GM19025 (cell line): ENCODE results near the gene DIS3L2.
A peak's percentile ranks its signal among the peaks of the same experiment; 100 is the strongest.

ENCODE experiments used
- ATAC-seq: cut with Tn5 transposase; IDR thresholded peaks from one replicate; pipeline ENCODE4 v1.9.1; 2021; ENCODE audit warnings: mild to moderate bottlenecking, low read depth, moderate library complexity; ENCODE audit not compliant: unreplicated experiment

The DIS3L2 gene

GRCh38 chr2:231961349-231962166 lies at the start of gene DIS3L2:
DIS3L2 (plus strand) TSS chr2:231961713; CDS start chr2:232014928, 53,215 bp downstream.
- ATAC-seq, result peak; percentile 97

GRCh38 chr2:231914077-231914690 lies 47.3 kb upstream of the DIS3L2 start:
- no peak for ATAC-seq

GRCh38 chr2:231917280-231918066 lies 44.0 kb upstream of the DIS3L2 start:
- no peak for ATAC-seq

- ATAC-seq, result no peak
Observed at GRCh38 chr2:231918501-231919330, 42.8 kb upstream of the DIS3L2 start.

GRCh38 chr2:231919341-231920035 lies 42.0 kb upstream of the DIS3L2 start:
- ATAC-seq, result no peak

GRCh38 chr2:231920366-231920765 lies 41.1 kb upstream of the DIS3L2 start:
- ATAC-seq, result no peak

- ATAC-seq, result no peak
Observed at GRCh38 chr2:231920795-231921194, 40.7 kb upstream of the DIS3L2 start.

GRCh38 chr2:231922311-231923009 lies 39.1 kb upstream of the DIS3L2 start:
- ATAC-seq, result no peak

- ATAC-seq, result no peak
Observed at GRCh38 chr2:231923010-231923344, 38.5 kb upstream of the DIS3L2 start.

GRCh38 chr2:231923951-231924888 lies 37.3 kb upstream of the DIS3L2 start:
- no peak for ATAC-seq

- no peak for ATAC-seq
Observed at GRCh38 chr2:231924889-231925275, 36.6 kb upstream of the DIS3L2 start.

GRCh38 chr2:231925303-231926179 lies 36.0 kb upstream of the DIS3L2 start:
- ATAC-seq, result no peak

GRCh38 chr2:231926180-231926741 lies 35.3 kb upstream of the DIS3L2 start, which contains the start of gene NPPC:
NPPC (minus strand) TSS chr2:231926396; CDS start chr2:231926249, 147 bp downstream.
- ATAC-seq, result peak; percentile 44

- ATAC-seq, result no peak
Observed at GRCh38 chr2:231926761-231927565, 34.5 kb upstream of the DIS3L2 start.

- ATAC-seq, result no peak
Observed at GRCh38 chr2:231927566-231927890, 34.0 kb upstream of the DIS3L2 start.

- no peak for ATAC-seq
Observed at GRCh38 chr2:231928481-231928880, 33.0 kb upstream of the DIS3L2 start.
